HepG2 (cell line): Measurements from ENCODE around the gene TMEM165. TPM values are rescaled to one million over a fixed set of nuclear protein-coding genes. Genes with fewer than 3 reads are reported as not detected.

Experiments
- BHLHE40 ChIP-seq: IDR thresholded peaks from 2 replicates; pipeline ENCODE4 v1.6.1; 2011; ENCODE audit warnings: low read length, improper control_type of control experiment
- E2F2 ChIP-seq: sonication (generic); formaldehyde crosslinking; IDR thresholded peaks from 2 replicates; pipeline ENCODE4 v1.4.0; 2020; ENCODE audit warnings: missing genetic modification reagents, borderline replicate concordance
- EZH2 ChIP-seq: conservative IDR thresholded peaks from 2 replicates; pipeline ENCODE4 v1.6.1; 2012; ENCODE audit warnings: mild to moderate bottlenecking, low read depth, low read length, moderate library complexity
- GATA4 ChIP-seq: sonication (generic); IDR thresholded peaks from 2 replicates; pipeline ENCODE4 v1.6.1; 2016; ENCODE audit warnings: antibody characterized with exemption, low read depth, borderline replicate concordance
- GFI1 ChIP-seq: sonication (generic); formaldehyde crosslinking; IDR thresholded peaks from 2 replicates; pipeline ENCODE4 v1.5.0; 2020; ENCODE audit warnings: missing genetic modification reagents, mild to moderate bottlenecking, borderline replicate concordance
- HNRNPL ChIP-seq: fragments of 200-400 bp; formaldehyde crosslinking; IDR thresholded peaks from 2 replicates; pipeline ENCODE4 v1.6.1; 2017; ENCODE audit warnings: mild to moderate bottlenecking, low read depth, low read length
- IKZF4 ChIP-seq: sonication (generic); formaldehyde crosslinking; IDR thresholded peaks from 2 replicates; pipeline ENCODE4 v1.5.1; 2020; ENCODE audit warnings: borderline replicate concordance, mild to moderate bottlenecking, low read depth, missing genetic modification reagents; ENCODE audit errors: not compliant biosample characterization
- KDM6A ChIP-seq: IDR thresholded peaks from 2 replicates; pipeline ENCODE4 v1.6.1; 2016; ENCODE audit warnings: low read depth
- MTA1 ChIP-seq: sonication (generic); formaldehyde crosslinking; IDR thresholded peaks from 2 replicates; pipeline ENCODE4 v1.4.0; 2020; ENCODE audit warnings: missing genetic modification reagents, mild to moderate bottlenecking, borderline replicate concordance
- NR3C1 ChIP-seq: sonication (generic); formaldehyde crosslinking; IDR thresholded peaks from 2 replicates; pipeline ENCODE4 v1.4.0; 2020; ENCODE audit warnings: missing genetic modification reagents
- TBX3 ChIP-seq: fragments of 450-650 bp; IDR thresholded peaks from 2 replicates; pipeline ENCODE4 v1.6.1; 2017; ENCODE audit warnings: antibody characterized with exemption, mild to moderate bottlenecking, inconsistent platforms, borderline replicate concordance
- ZBTB46 ChIP-seq: sonication (generic); formaldehyde crosslinking; IDR thresholded peaks from 2 replicates; pipeline ENCODE4 v1.4.0; 2020; ENCODE audit warnings: mild to moderate bottlenecking, missing genetic modification reagents, borderline replicate concordance
- ZNF569 ChIP-seq: sonication (generic); formaldehyde crosslinking; IDR thresholded peaks from 2 replicates; pipeline ENCODE4 v1.5.0; 2020; ENCODE audit warnings: mild to moderate bottlenecking, missing genetic modification reagents, moderate library complexity, borderline replicate concordance
- ZNF629 ChIP-seq: sonication (generic); formaldehyde crosslinking; conservative IDR thresholded peaks from 2 replicates; pipeline ENCODE4 v1.5.0; 2020; ENCODE audit warnings: missing genetic modification reagents
- polyA plus RNA-seq, 8 experiments: library from polyadenylated mRNA; depleted of rRNA in 3 of 8; stranded (reverse) in 7 of 8; unstranded in 1 of 8; fragments of >200 nt; fragmentation: Illumina TruSeq in 4 of 8; extraction: Trizol in 4 of 8; gene quantifications; 2 replicates each; pipeline versions ENCODE4 v1.2.1 to v1.2.3, GENCODE V29; 2011 to 2016; ENCODE audit warnings: low read depth in 4 of 8, missing spikeins in 1 of 8, mixed read lengths in 1 of 8; ENCODE audit not compliant: insufficient read depth in 1 of 8
- total RNA-seq, 5 experiments: library from RNA; depleted of rRNA; stranded (reverse); fragments of >200 nt; fragmentation: Illumina TruSeq; extraction: Trizol; gene quantifications; 2 replicates each; pipeline ENCODE4 v1.2.3, GENCODE V29; 2016; ENCODE audit warnings: low read depth in 1 of 5
- TF ChIP-seq, protein P1 (sequence below): sonication (generic); formaldehyde crosslinking; conservative IDR thresholded peaks from 2 replicates; pipeline ENCODE4 v1.8.1; 2023; ENCODE audit warnings: missing genetic modification reagents
- TF ChIP-seq, protein P2 (sequence below): IDR thresholded peaks from 2 replicates; pipeline ENCODE4 v1.6.1; 2016
- TF ChIP-seq, protein P3 (sequence below): sonication (generic); formaldehyde crosslinking; IDR thresholded peaks from 2 replicates; pipeline ENCODE4 v1.4.0; 2020; ENCODE audit warnings: missing genetic modification reagents

Gene TMEM165
- total and polyA plus RNA-seq, 2 of the 13 experiments (the other 11 are each of a cell fraction or from before 2014, with no cell fraction given), result 54.6 to 103 TPM

- TF ChIP-seq, protein P1, sequence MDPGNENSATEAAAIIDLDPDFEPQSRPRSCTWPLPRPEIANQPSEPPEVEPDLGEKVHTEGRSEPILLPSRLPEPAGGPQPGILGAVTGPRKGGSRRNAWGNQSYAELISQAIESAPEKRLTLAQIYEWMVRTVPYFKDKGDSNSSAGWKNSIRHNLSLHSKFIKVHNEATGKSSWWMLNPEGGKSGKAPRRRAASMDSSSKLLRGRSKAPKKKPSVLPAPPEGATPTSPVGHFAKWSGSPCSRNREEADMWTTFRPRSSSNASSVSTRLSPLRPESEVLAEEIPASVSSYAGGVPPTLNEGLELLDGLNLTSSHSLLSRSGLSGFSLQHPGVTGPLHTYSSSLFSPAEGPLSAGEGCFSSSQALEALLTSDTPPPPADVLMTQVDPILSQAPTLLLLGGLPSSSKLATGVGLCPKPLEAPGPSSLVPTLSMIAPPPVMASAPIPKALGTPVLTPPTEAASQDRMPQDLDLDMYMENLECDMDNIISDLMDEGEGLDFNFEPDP (CRISPR knock-in tag), result no peak
- TF ChIP-seq TBX3 (no peak), HNRNPL (no peak), ZNF629 (no peak), GFI1 (peak; percentile 55; the same call in 1 of the 2 replicates), BHLHE40 (no peak), GATA4 (no peak), ZBTB46 (CRISPR knock-in tag) (0 out of 2 replicates have a peak, but pooled peaks have one; percentile 83), EZH2 (no peak), NR3C1 (CRISPR knock-in tag) (no peak), ZNF569 (CRISPR knock-in tag) (no peak), KDM6A (no peak), IKZF4 (CRISPR knock-in tag) (peak; percentile 84), MTA1 (CRISPR knock-in tag) (peak; percentile 33; the same call in 1 of the 2 replicates), E2F2 (no peak)
- TF ChIP-seq, protein P2, sequence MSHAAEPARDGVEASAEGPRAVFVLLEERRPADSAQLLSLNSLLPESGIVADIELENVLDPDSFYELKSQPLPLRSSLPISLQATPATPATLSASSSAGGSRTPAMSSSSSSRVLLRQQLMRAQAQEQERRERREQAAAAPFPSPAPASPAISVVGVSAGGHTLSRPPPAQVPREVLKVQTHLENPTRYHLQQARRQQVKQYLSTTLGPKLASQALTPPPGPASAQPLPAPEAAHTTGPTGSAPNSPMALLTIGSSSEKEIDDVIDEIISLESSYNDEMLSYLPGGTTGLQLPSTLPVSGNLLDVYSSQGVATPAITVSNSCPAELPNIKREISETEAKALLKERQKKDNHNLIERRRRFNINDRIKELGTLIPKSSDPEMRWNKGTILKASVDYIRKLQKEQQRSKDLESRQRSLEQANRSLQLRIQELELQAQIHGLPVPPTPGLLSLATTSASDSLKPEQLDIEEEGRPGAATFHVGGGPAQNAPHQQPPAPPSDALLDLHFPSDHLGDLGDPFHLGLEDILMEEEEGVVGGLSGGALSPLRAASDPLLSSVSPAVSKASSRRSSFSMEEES (CRISPR knock-in tag), result peak; percentile 59; the same call in 1 of the 2 replicates
- TF ChIP-seq, protein P3, sequence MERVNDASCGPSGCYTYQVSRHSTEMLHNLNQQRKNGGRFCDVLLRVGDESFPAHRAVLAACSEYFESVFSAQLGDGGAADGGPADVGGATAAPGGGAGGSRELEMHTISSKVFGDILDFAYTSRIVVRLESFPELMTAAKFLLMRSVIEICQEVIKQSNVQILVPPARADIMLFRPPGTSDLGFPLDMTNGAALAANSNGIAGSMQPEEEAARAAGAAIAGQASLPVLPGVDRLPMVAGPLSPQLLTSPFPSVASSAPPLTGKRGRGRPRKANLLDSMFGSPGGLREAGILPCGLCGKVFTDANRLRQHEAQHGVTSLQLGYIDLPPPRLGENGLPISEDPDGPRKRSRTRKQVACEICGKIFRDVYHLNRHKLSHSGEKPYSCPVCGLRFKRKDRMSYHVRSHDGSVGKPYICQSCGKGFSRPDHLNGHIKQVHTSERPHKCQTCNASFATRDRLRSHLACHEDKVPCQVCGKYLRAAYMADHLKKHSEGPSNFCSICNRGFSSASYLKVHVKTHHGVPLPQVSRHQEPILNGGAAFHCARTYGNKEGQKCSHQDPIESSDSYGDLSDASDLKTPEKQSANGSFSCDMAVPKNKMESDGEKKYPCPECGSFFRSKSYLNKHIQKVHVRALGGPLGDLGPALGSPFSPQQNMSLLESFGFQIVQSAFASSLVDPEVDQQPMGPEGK (CRISPR knock-in tag), result peak; percentile 31
These were observed at the start of gene TMEM165 (continued) for GRCh38 chr4:55395529-55396307.
